HG03108 (cell line): Measurements from ENCODE around the gene GPR26.

Experiments used
- ATAC-seq: cut with Tn5 transposase; IDR thresholded peaks from one replicate; pipeline ENCODE4 v1.9.1; 2021; ENCODE audit warnings: moderate library complexity; ENCODE audit not compliant: unreplicated experiment

GPR26 gene

DNA sequence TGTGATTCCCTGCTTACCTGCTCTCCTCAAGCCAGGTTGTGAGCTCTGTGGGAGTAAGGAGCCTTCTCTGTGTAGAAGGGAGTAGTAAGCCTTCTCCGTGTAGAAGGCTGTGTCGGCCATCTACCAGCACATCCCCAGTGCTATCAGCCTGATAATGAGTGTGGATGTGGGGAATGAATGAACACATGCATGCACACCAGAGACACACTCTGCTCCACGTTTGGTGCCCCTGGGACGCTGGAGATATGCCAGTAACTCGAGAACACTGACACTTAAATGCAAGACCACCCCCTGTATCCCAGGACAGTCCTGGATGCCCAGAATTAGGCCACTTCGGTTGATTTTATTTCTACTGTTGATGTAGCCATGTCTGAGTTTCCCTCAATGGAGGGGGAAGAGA lies 21.1 kb upstream of the GPR26 start:
- ATAC-seq, result no peak

DNA sequence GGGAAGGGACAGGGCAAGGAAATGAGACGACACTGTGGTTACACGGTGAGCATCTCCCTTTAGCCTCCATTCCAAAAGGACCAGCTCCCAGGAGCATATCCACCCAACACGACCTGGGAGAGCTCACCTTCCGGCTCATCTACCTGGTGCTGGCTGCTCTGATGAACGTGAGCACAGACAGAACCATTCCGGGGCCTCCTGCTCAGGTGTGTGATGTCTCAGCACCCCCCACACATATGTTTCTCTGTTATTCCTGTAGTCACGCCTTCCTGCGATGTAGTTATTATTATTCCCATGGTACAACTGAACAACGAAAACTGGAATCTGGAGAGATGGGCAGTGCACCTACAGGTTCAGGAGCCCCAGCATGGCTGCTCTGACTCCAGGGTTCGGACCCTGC lies 20.5 kb upstream of the GPR26 start:
- ATAC-seq, result no peak

DNA sequence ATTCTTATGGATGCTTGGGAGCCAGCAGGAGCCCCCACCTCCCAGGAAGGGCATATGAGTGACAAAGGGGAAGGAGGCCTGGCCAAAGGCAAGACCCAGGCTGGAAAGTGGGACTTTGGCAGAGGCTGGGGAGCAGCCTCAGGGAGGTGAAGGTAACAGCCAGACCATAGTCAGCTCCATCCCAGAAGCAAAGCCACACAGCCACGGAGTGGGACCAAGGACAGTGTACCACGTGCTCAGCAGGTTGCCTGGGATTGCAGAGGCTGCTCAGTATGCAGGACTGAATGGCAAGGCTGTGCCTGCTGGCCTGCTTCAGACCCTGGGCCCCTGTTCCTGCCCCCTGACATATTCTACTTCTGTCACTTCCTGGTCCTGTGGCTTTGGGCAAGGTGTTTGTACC lies 17.6 kb upstream of the GPR26 start:
- no peak for ATAC-seq

DNA sequence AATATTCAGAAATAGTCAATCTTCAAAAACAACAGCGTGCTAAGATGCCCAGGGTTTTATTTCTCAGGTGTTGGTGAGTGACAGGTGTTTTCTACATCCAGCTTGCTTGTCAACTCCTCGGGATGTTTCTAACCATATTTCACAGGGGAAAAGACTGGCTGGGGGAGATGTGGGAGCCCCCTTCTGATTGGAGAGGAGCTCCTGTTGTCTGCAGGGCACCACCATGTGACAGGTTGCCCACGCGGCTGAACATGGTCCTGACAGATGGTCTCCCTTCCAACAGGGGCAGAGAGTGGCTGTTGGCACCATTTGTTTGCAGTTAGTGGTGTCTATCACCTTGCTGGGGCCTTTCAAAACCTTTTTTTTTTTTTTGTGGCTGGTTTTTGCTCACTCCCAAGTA lies 16.5 kb upstream of the GPR26 start:
- no peak for ATAC-seq

GRCh38 chr10:123651421-123652047 lies 14.6 kb upstream of the GPR26 start:
- ATAC-seq, result no peak

DNA sequence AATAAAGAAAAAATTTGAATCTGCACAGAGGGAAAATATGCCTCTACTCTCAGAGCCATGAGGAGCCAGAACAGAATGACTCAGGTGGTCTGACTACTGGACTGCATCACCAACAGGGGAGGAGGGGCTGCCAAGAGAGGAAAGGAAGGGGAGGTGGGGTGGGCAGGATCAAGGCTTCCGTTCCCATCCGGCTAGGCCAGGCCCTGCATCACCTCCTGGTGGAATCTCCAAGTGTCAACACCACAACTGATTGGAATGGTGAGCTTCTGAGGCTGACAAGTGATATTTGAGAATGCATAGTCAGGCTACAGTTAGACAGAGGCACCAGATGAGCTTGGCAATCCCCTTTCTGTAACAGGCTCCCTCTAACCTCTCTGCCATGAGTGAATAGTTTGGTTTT lies 10.4 kb upstream of the GPR26 start:
- ATAC-seq, result no peak

DNA sequence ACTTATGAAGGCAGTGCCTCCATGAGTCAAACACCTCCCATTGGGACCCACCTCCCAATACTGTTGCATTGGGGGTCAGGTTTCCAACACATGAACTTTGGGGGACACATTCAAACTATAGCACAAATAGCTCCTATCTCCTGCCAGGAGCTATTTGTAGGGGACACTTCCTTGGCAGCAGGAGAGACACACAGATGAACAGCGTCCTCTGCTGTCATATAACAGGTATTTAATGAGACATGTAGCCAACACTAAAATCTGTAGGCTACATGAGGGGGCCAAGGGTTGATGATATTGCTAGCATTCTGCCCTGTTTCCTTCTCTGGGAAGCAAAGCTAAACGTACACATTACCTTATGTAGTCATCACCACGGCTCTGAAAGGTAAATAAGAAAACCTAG lies 2.6 kb upstream of the GPR26 start:
- ATAC-seq, result no peak

- no peak for ATAC-seq
These were observed 466 bp upstream of the GPR26 start for GRCh38 chr10:123665491-123666286.

DNA sequence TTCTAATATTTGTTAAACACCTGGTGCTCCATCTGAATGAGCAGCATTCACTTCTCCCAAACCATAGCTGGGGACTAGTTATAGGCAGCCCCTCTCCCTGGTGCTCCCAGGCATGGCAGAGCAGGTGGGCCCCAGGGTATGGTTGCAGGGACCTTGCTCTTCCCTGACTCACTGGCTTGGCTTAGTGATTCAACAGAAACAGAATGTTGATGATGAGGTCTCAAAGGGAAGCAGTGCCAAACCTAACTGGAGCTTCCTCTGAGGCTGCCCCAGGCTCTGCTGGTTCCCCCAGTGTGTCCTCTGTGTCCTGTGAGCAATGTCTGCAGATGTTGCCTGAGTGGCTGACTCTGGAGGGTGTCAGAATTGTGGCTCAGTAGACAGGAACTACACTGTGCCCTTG lies 3.7 kb downstream of the GPR26 start:
- no peak for ATAC-seq

DNA sequence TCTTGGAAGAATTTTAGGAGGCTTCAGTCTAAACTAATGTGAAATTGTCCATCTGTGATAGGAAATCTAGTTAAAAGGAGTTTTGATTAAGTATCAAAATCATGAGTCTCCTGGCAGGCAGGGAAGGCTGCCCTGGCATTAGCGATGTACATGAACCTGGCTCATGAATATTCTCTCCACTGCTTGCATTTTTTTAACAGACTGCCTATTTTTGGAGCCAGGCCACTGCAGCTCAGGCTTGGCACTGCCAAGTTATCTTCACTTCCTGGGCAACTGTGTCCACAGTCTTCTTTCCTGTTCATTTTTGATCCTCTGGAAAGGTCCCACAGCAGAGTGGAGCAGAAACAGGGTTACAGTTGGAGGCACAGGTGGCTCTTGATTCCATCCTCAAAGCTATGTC lies 7.0 kb downstream of the GPR26 start:
- no peak for ATAC-seq

DNA sequence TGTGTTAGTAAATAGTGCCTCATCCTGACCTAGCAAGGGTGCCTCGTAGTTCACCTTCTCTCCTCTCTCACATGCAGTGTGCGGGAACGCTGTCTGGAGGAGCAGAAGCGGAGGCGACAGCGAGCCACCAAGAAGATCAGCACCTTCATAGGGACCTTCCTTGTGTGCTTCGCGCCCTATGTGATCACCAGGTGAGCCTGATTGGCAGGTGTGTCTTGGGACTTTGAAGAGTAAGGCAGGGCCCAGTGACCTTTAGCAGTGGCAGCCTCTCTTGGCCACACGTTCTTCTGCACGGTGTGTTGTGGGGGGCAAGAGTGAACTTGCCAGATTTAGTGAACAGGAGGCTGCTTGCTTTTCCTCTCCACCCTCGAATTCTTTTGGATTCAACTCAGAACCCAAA lies 8.6 kb downstream of the GPR26 start:
- no peak for ATAC-seq

DNA sequence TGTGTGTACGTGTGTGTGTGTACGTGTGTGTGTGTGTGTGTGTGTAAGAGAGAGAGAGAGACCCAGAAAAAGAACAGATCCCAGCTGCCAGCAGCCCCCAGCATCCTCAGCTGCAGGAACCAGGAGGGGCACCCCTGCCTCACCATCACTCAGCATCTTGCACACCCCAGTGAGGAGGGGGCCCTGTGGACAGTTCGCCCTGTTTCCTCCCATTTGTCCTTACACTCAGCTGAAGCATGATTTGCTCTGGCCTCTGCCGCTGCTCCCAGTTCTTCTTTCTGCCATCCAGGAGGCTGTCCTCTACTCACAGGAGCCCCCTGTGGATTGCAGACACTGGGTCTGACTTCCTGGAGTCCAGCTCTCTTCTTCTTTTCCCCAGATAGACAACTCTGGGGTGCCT lies 9.7 kb downstream of the GPR26 start:
- no peak for ATAC-seq

- no peak for ATAC-seq
These were observed 11.4 kb downstream of the GPR26 start for GRCh38 chr10:123677556-123677955.

- ATAC-seq, result no peak
These were observed 12.2 kb downstream of the GPR26 start for GRCh38 chr10:123678376-123678775.

GRCh38 chr10:123681285-123681684 lies 15.1 kb downstream of the GPR26 start:
- ATAC-seq, result no peak

- ATAC-seq, result no peak
These were observed 16.3 kb downstream of the GPR26 start for GRCh38 chr10:123682477-123682876.

- ATAC-seq, result no peak
These were observed 17.3 kb downstream of the GPR26 start for GRCh38 chr10:123683459-123683858.

GRCh38 chr10:123683865-123684264 lies 17.7 kb downstream of the GPR26 start:
- no peak for ATAC-seq

DNA sequence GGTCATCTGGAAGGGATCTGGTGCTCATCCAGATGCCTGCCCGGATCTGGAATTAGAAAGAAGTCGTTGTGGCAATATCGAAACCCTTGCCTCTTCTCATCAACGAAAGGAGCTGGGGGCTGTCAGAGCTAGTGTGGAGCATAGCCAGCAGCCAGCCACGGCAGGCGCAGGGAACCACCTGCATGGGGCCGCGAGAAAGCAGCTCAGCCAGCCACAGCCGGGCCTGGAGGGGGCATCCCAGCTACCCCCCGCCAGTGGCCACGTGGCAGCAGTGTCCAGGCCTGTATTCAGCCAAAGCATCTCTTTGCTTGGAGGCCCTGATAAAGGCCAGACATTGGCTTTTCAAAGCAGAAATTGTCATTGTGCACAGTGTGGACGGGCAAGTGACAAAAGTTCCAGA lies 19.1 kb downstream of the GPR26 start:
- ATAC-seq, result no peak

DNA sequence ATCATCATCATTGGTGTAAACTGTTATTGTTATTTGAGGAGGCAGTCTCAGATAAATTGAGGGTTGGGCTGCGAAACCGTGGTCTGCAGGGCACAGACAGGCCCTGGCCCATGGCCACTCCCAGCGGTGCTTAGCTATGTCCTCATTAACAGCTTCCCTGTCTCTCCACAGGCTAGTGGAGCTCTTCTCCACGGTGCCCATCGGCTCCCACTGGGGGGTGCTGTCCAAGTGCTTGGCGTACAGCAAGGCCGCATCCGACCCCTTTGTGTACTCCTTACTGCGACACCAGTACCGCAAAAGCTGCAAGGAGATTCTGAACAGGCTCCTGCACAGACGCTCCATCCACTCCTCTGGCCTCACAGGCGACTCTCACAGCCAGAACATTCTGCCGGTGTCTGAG lies 21.6 kb downstream of the GPR26 start:
- no peak for ATAC-seq

DNA sequence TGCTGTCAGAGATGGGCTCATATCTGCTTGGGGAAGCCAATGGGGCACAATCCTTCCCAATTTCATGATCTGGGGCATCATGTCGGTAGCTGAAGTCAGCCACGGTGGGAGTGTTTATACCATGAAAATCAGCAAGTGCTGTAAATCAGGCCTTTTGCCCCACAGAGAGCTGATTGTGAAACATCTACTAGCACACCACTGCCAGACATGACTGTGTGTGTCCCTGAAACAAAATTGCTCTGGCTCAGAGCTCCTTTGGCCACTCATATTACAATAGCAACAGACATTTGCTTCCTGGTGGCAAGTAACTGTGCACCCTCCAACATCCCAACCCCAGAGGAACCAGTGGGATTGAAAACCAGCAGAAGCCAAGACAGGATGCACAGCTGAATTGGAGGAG lies 23.7 kb downstream of the GPR26 start:
- ATAC-seq, result no peak

DNA sequence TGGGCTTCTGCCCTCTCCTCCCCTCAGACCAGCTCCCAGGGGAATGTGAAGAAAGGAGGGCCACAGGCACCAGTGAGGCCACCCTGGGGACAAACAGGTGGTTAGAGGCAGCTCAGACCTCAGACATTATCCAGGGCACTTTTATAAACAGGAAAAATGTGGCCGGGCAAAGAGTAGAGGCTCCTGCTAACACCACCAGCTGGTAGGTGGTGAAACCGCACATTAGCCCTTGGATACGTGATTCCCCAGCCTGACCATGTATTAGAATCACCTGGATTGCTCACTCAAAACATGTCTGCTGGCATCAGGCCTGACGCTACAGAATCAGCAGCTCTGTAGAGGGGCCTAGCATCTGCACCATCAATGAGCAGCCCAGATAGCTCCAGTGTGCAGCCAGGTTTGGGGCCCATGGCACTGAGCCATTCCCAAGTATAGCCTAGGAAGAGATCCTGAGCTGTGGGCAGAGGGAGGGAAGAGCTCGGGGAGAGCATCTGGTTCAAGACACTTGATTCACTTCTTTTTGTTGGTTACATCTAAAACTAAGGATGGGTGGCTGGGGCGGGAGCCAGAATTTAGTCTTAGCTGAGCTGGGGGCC lies 37.1 kb downstream of the GPR26 start:
- no peak for ATAC-seq
